WI38 (cell line): ENCODE measurements around the gene CPE.

Experiments
- H3K4me3 ChIP-seq: 2 replicates; pipeline ENCODE4 v1.5.1; 2011; ENCODE audit warnings: low read depth, mild to moderate bottlenecking, control low read depth, low read length
- CTCF ChIP-seq: IDR thresholded peaks from 2 replicates; pipeline ENCODE4 v1.5.1; 2012; ENCODE audit warnings: low read depth, mild to moderate bottlenecking, control low read depth, low read length

Gene CPE

GRCh38 chr4:165351359-165352130 lies 27.3 kb upstream of the CPE start:
- TF ChIP-seq CTCF = no peak
- no peak overlapping the region for H3K4me3 ChIP-seq

GRCh38 chr4:165355900-165356300 lies 22.9 kb upstream of the CPE start:
- TF ChIP-seq CTCF = no peak
- no peak overlapping the region for H3K4me3 ChIP-seq

- no peak overlapping the region for H3K4me3 ChIP-seq
- no peak for TF ChIP-seq CTCF
Observed at GRCh38 chr4:165359506-165359905, 19.3 kb upstream of the CPE start.

DNA sequence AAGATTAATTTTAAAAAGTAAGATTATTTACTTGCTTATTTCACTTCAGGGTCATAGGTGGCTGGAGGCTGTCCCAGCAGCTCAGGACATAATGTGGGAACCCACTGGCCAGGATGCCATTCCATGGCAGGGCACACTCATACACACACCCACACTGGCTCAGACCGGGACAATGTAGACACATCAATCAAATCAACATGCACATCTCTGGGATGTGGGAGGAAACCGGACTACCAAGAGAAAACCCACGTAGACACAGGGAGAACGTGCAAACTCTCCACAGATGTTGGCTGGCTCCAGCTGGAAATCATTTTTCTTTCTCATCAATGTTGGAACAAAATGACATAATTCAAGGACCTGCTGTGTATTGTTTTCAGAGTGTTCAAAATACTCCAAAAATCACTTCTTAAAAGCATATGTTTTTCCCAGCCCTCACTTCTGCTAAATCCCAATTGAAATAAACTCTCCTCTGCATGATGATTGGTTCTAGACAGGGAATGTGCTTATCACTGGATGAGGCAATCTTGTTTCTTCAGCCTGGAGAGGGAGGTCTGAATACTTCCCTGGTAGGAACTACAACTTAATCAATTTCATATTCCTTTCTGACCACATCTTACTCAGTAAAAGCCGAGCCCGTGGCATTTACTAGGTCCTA lies 18.6 kb upstream of the CPE start:
- TF ChIP-seq CTCF = no peak
- H3K4me3 ChIP-seq = no peak overlapping the region

DNA sequence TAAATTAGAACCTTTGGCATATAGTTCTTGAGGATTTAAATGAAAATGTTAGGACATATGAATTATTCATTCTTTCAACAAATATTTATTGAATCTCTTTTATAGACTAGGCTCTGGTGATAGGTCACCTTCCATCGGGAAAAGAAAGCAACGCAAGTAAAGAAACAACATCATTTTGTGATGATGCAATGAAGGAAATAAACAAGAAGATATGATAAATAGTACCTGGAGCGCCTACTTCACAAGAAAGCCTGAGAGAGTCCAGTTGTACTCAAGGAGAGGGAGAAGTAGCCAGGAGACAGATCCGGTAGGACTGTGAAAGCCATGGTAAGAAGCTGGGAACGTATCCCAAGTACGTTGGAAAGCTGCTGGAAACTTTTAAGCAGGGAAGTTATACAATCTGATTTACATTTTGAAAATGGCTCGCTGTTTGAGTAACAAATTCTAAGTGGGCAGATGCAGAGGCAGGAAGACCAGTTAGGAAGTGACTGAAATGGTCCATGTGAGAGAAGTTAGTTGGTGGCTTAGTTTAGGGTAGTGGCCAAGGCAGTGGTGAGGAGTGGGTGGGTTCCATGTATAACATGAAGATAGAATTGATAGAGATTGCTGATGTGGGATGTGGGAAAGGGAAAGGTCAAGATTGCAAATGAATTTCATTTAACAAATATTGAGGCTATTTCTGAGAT lies 17.7 kb upstream of the CPE start:
- TF ChIP-seq CTCF = no peak

DNA sequence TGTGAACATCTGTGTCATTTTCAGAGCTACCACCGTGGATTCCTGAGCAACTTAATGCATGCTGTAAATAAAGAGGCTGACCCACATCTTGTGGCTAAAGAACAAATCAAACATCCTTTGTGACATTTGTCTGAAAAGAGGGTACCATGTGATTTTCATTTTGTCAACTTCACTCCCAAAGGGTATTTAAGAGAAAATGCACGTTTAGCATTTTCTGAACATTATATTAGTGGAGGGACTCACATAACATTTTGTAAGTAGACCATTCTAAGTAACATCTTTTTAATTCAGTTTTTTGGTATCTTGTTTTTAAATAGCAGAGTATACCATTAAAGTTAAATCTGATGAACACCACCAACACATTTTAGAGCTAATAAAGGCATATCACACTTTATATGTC lies 17.0 kb upstream of the CPE start:
- H3K4me3 ChIP-seq = no peak overlapping the region
- TF ChIP-seq CTCF = no peak

More for the DNA sequence above, 17.7 kb upstream of the CPE start:
- no peak overlapping the region for H3K4me3 ChIP-seq

DNA sequence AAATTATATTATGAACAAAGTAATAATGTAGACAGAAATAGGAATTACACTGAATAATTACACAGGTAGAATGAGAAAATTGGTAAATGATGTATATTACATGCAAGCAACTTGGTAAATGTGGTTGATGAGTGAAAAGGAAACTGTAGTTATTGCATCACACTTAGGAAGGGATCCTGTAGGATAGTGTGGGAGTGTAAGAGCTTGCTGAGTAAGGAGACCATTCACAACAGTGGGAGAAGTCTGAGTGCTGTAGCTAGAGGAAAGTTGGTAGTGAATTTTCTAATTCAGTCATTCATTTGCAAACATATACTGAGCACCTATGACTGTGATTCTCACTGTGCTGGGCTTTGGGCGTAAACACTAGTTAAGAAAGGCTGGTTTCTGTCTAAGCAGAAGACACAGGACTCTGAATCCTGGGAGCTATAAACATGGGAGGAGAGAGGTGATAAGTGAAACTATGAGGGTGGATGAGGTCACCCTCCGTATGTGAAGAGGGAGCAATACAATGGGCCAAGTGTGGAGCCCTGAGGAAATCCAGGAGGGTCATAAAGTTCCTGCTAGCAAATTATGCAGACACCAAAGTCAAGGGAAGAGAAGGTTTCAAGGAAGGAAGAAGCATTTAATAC lies 14.2 kb upstream of the CPE start:
- no peak overlapping the region for H3K4me3 ChIP-seq
- TF ChIP-seq CTCF = no peak
